KMS-11 (cell line): ENCODE data around the gene ACVR1C.

Source experiments
- H2AFZ ChIP-seq: fragments of 200-600 bp; sonication (generic); 2 replicates; pipeline ENCODE4 v1.6.1; 2016; ENCODE audit warnings: antibody characterized with exemption, mixed run types, low read depth
- H3K27ac ChIP-seq: fragments of 200-600 bp; sonication (generic); 2 replicates; pipeline ENCODE4 v1.6.1; 2016; ENCODE audit warnings: mild to moderate bottlenecking, mixed run types
- H3K27me3 ChIP-seq: fragments of 200-600 bp; sonication (generic); 2 replicates; pipeline ENCODE4 v1.6.1; 2017; ENCODE audit warnings: mild to moderate bottlenecking, low read depth, mixed run types, moderate library complexity; ENCODE audit not compliant: insufficient read depth
- H3K36me3 ChIP-seq: fragments of 200-600 bp; sonication (generic); 2 replicates; pipeline ENCODE4 v1.6.1; 2017; ENCODE audit warnings: mild to moderate bottlenecking, mixed run types; ENCODE audit not compliant: insufficient read depth
- H3K4me1 ChIP-seq: fragments of 200-600 bp; sonication (generic); 2 replicates; pipeline ENCODE4 v1.6.1; 2016; ENCODE audit warnings: mild to moderate bottlenecking, low read depth, mixed run types; ENCODE audit not compliant: poor library complexity, severe bottlenecking
- H3K4me2 ChIP-seq: fragments of 200-600 bp; sonication (generic); 2 replicates; pipeline ENCODE4 v1.7.0; 2016; ENCODE audit warnings: mild to moderate bottlenecking, mixed run types
- H3K4me3 ChIP-seq: fragments of 200-600 bp; sonication (generic); IDR thresholded peaks from 2 replicates; pipeline ENCODE4 v1.6.1; 2017; ENCODE audit warnings: low read depth, low read length, mixed read lengths; ENCODE audit not compliant: insufficient read depth
- H3K79me2 ChIP-seq: fragments of 200-600 bp; sonication (generic); 2 replicates; pipeline ENCODE4 v1.6.1; 2016; ENCODE audit warnings: low read depth, mixed run types; ENCODE audit not compliant: insufficient read depth
- H3K9ac ChIP-seq: fragments of 200-600 bp; sonication (generic); 2 replicates; pipeline ENCODE4 v1.6.1; 2016; ENCODE audit warnings: mild to moderate bottlenecking, mixed run types
- H4K20me1 ChIP-seq: fragments of 200-600 bp; sonication (generic); 2 replicates; pipeline ENCODE4 v1.6.1; 2016; ENCODE audit warnings: mild to moderate bottlenecking, mixed run types; ENCODE audit not compliant: insufficient read depth
- CTCF ChIP-seq: fragments of 200-600 bp; sonication (generic); conservative IDR thresholded peaks from 2 replicates; pipeline ENCODE4 v1.6.1; 2017; ENCODE audit warnings: low read depth, mild to moderate bottlenecking, antibody characterized with exemption, low read length, moderate library complexity, mixed read lengths

Gene ACVR1C

GRCh38 chr2:157661776-157662175, 33.1 kb upstream of the ACVR1C start:
- H3K79me2 ChIP-seq = no peaks in the 10 kb centered on the region
- TF ChIP-seq CTCF = no peak

GRCh38 chr2:157657858-157658257, 29.2 kb upstream of the ACVR1C start:
- no peak overlapping the region for H2AFZ ChIP-seq
- no peak overlapping the region for H3K27ac ChIP-seq
- no peak overlapping the region for H3K4me3 ChIP-seq
- H4K20me1 ChIP-seq = no peaks in the 10 kb centered on the region
- no peaks in the 10 kb centered on the region for H3K36me3 ChIP-seq
- TF ChIP-seq CTCF = no peak
- H3K79me2 ChIP-seq = no peaks in the 10 kb centered on the region
- no peak overlapping the region for H3K4me2 ChIP-seq
- no peaks in the 10 kb centered on the region for H3K4me1 ChIP-seq
- H3K9ac ChIP-seq = no peak overlapping the region
- no peaks in the 10 kb centered on the region for H3K27me3 ChIP-seq

More at GRCh38 chr2:157661776-157662175, 33.1 kb upstream of the ACVR1C start:
- Histone ChIP-seq H2AFZ (no peak overlapping the region), H3K36me3 (no peaks in the 10 kb centered on the region), H3K27me3 (no peaks in the 10 kb centered on the region), H3K4me2 (no peak overlapping the region), H3K4me3 (no peak overlapping the region), H4K20me1 (no peaks in the 10 kb centered on the region), H3K27ac (no peak overlapping the region), H3K4me1 (peaks cover 10% of the 10 kb centered on the region), H3K9ac (no peak overlapping the region)

- H3K27me3 ChIP-seq = no peaks in the 10 kb centered on the region
- no peaks in the 10 kb centered on the region for H3K36me3 ChIP-seq
- no peak overlapping the region for H2AFZ ChIP-seq
- H3K4me2 ChIP-seq = no peak overlapping the region
- H4K20me1 ChIP-seq = no peaks in the 10 kb centered on the region
- no peak for TF ChIP-seq CTCF
- no peak overlapping the region for H3K4me3 ChIP-seq
- no peak overlapping the region for H3K9ac ChIP-seq
- no peaks in the 10 kb centered on the region for H3K4me1 ChIP-seq
- H3K79me2 ChIP-seq = no peaks in the 10 kb centered on the region
- H3K27ac ChIP-seq = no peak overlapping the region
These were observed 28.4 kb upstream of the ACVR1C start for GRCh38 chr2:157657101-157657500.

- Histone ChIP-seq H3K4me3 (no peak overlapping the region), H3K79me2 (no peaks in the 10 kb centered on the region), H3K27me3 (no peaks in the 10 kb centered on the region), H3K27ac (no peak overlapping the region), H3K4me2 (no peak overlapping the region), H3K4me1 (no peaks in the 10 kb centered on the region), H2AFZ (no peak overlapping the region), H4K20me1 (no peaks in the 10 kb centered on the region), H3K36me3 (no peaks in the 10 kb centered on the region), H3K9ac (no peak overlapping the region)
- TF ChIP-seq CTCF = no peak
These were observed 16.1 kb upstream of the ACVR1C start for GRCh38 chr2:157644776-157645175.
